K562 (cell line): Measurements from ENCODE around the gene CRKL. TPM values are rescaled to one million over a fixed set of nuclear protein-coding genes. Genes with fewer than 3 reads are reported as not detected.
A peak's percentile ranks its signal among the peaks of the same experiment; 100 is the strongest.

ENCODE experiments used
- ARHGAP35 ChIP-seq: fragments of 450-650 bp; IDR thresholded peaks from 2 replicates; pipeline ENCODE4 v1.6.1; 2018; ENCODE audit not compliant: partially characterized antibody
- DNMT1 ChIP-seq: fragments of 450-650 bp; IDR thresholded peaks from 2 replicates; pipeline ENCODE4 v1.6.1; 2016; ENCODE audit warnings: antibody characterized with exemption, mild to moderate bottlenecking
- KLF6 ChIP-seq: fragments of 250-450 bp; sonication (Bioruptor Pico); IDR thresholded peaks from 2 replicates; pipeline ENCODE4 v1.4.0; 2020; ENCODE audit warnings: mild to moderate bottlenecking, moderate library complexity, borderline replicate concordance
- LARP7 ChIP-seq: fragments of 450-650 bp; IDR thresholded peaks from 2 replicates; pipeline ENCODE4 v1.6.1; 2016
- NR2C2 ChIP-seq, 2 experiments: fragments of 200-800 bp in 1 of 2; sonication (Bioruptor generic) in 1 of 2; sonication (generic) in 1 of 2; formaldehyde crosslinking in 1 of 2; IDR thresholded peaks; 2 replicates each; pipeline versions ENCODE4 v1.6.1 to v1.8.0; 2016 to 2022; ENCODE audit warnings: mild to moderate bottlenecking in 1 of 2, missing compliant biosample characterization in 1 of 2, missing genetic modification characterization in 1 of 2, missing genetic modification reagents in 1 of 2
- RBM22 ChIP-seq: fragments of 200-400 bp; formaldehyde crosslinking; IDR thresholded peaks from 2 replicates; pipeline ENCODE4 v1.6.1; 2018; ENCODE audit warnings: low read length, low read depth; ENCODE audit not compliant: poor library complexity, severe bottlenecking
- SUPT5H ChIP-seq: fragments of 450-650 bp; IDR thresholded peaks from 2 replicates; pipeline ENCODE4 v1.6.1; 2016
- TEAD4 ChIP-seq, 2 experiments: sonication (generic) in 1 of 2; formaldehyde crosslinking in 1 of 2; IDR thresholded peaks; 2 replicates each; pipeline versions ENCODE4 v1.6.1 to v1.8.0; 2012 to 2022; ENCODE audit warnings: borderline replicate concordance in 1 of 2, inconsistent platforms in 1 of 2, low read length in 1 of 2, mild to moderate bottlenecking in 1 of 2, missing genetic modification reagents in 1 of 2
- YBX1 ChIP-seq: fragments of 450-650 bp; IDR thresholded peaks from 2 replicates; pipeline ENCODE4 v1.7.1; 2016; ENCODE audit warnings: mild to moderate bottlenecking
- ZNF232 ChIP-seq: sonication (generic); formaldehyde crosslinking; IDR thresholded peaks from 2 replicates; pipeline ENCODE4 v1.8.0; 2022; ENCODE audit warnings: mild to moderate bottlenecking, missing genetic modification reagents
- ZNF263 ChIP-seq: sonication (generic); formaldehyde crosslinking; IDR thresholded peaks from 2 replicates; pipeline ENCODE4 v1.8.0; 2022; ENCODE audit warnings: mild to moderate bottlenecking, missing genetic modification reagents, borderline replicate concordance
- ZNF707 ChIP-seq: fragments of 250-450 bp; sonication (Bioruptor Pico); conservative IDR thresholded peaks from 2 replicates; pipeline ENCODE4 v1.8.0; 2022; ENCODE audit warnings: inconsistent platforms, mild to moderate bottlenecking, moderate library complexity
- ZZZ3 ChIP-seq: fragments of 450-650 bp; IDR thresholded peaks from 2 replicates; pipeline ENCODE4 v1.6.1; 2016; ENCODE audit warnings: antibody characterized with exemption, mild to moderate bottlenecking, moderate library complexity
- polyA plus RNA-seq, 8 experiments: library from polyadenylated mRNA; depleted of rRNA in 4 of 8; stranded (reverse) in 5 of 8; unstranded in 3 of 8; fragments of >200 nt; fragmentation: Nextera tagmentation in 2 of 8; fragmentation: Illumina TruSeq in 1 of 8; extraction: Ambion mirVana in 2 of 8; extraction: Trizol in 1 of 8; gene quantifications; 2 replicates each; pipeline versions ENCODE4 v1.2.1 to v1.2.3, GENCODE V29; 2011 to 2014; ENCODE audit warnings: inconsistent platforms in 1 of 8, missing spikeins in 1 of 8
- total RNA-seq, 7 experiments: library from RNA; depleted of rRNA in 6 of 7; stranded (reverse); fragments of >200 nt in 6 of 7; fragmentation: Illumina TruSeq in 2 of 7; extraction: Trizol in 2 of 7; gene quantifications; 2 replicates each; pipeline versions ENCODE4 v1.2.1 to v1.2.3, GENCODE V29; 2011 to 2021; ENCODE audit warnings: low replicate concordance in 1 of 7
- TF ChIP-seq, protein P1 (sequence below): fragments of 250-450 bp; sonication (Bioruptor Pico); IDR thresholded peaks from 2 replicates; pipeline ENCODE4 v1.4.0; 2020; ENCODE audit warnings: mild to moderate bottlenecking
- TF ChIP-seq, protein P2 (sequence below): sonication (generic); formaldehyde crosslinking; IDR thresholded peaks from 2 replicates; pipeline ENCODE4 v1.8.0; 2022; ENCODE audit warnings: mild to moderate bottlenecking, missing genetic modification reagents

CRKL gene
- total and polyA plus RNA-seq, 9 of the 15 experiments (the other 6 are each of a cell fraction or from before 2014, with no cell fraction given): 100 to 263 (median 124) TPM

DNA sequence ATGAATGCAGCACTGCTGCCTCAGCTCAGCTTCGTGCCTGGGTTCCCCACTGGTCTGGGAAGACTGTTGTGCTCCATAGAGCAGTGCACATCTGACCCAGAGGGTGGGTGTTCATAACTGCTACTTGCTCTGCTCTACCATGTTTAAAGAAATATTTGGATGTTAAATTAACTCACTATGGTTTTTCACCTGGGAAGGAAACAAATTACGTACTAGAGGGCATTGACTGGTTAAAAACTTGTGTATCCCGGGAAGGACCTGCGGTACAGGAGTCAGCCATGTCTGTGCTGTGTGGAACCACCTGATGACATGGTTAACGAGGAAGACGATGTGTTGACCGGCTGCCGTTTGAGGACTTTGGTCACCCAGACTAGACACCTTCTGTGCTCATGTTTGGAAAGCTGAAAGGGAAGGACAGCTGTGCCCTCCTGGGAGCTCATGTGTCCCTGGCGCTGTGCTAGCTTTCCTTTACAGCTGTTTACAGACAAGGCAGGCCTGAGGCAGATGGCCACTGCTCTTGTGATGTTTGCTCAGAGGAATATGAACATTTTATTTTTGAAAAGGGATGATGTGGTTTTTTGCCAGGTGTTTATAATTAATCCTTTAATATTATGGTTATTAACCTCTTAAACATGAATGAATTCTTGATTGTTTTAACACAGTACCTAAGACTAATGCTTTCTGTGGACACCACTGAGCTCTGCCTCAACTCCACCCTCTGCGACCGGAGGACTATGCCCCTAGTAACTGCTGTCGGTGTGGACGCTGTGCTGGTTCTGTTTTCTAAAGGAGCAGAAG is 35.5 kb downstream of the CRKL start (continued):
- TF ChIP-seq ARHGAP35 (peak; percentile 13), RBM22 (peak; percentile 24), LARP7 (no peak), KLF6 (CRISPR knock-in tag) (0 out of 2 replicates have a peak, but pooled peaks have one; percentile 16), ZZZ3 (no peak), YBX1 (no peak), ZNF707 (CRISPR knock-in tag) (peak; percentile 3; the same call in 1 of the 2 replicates), ZNF263 (CRISPR knock-in tag) (0 out of 2 replicates have a peak, but pooled peaks have one; percentile 30), ZNF232 (CRISPR knock-in tag) (0 out of 2 replicates have a peak, but pooled peaks have one; percentile 65), TEAD4 (IDR thresholded peaks at IDR 0.05; ENCODE audit: low read length) (no peak), TEAD4 (CRISPR knock-in tag; IDR thresholded peaks at IDR 0.05; ENCODE audit: borderline replicate concordance) (0 out of 2 replicates have a peak, but pooled peaks have one; percentile 8), SUPT5H (peak; percentile 45; the same call in 1 of the 2 replicates), DNMT1 (0 out of 2 replicates have a peak, but pooled peaks have one; percentile 18), NR2C2 (CRISPR knock-in tag; IDR thresholded peaks at IDR 0.05) (0 out of 2 replicates have a peak, but pooled peaks have one; percentile 8), NR2C2 (tag; IDR thresholded peaks at IDR 0.05) (no peak)
- TF ChIP-seq, protein P1, sequence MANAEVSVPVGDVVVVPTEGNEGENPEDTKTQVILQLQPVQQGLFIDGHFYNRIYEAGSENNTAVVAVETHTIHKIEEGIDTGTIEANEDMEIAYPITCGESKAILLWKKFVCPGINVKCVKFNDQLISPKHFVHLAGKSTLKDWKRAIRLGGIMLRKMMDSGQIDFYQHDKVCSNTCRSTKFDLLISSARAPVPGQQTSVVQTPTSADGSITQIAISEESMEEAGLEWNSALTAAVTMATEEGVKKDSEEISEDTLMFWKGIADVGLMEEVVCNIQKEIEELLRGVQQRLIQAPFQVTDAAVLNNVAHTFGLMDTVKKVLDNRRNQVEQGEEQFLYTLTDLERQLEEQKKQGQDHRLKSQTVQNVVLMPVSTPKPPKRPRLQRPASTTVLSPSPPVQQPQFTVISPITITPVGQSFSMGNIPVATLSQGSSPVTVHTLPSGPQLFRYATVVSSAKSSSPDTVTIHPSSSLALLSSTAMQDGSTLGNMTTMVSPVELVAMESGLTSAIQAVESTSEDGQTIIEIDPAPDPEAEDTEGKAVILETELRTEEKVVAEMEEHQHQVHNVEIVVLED (CRISPR knock-in tag): 0 out of 2 replicates have a peak, but pooled peaks have one; percentile 5
- TF ChIP-seq, protein P2, sequence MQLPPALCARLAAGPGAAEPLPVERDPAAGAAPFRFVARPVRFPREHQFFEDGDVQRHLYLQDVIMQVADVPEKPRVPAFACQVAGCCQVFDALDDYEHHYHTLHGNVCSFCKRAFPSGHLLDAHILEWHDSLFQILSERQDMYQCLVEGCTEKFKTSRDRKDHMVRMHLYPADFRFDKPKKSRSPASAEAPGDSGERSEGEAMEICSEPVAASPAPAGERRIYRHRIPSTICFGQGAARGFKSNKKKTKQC (CRISPR knock-in tag): peak; percentile 84; the same call in 1 of the 2 replicates
